Middle frontal gyrus (tissue), 1 donor: ENCODE data around the gene MRM2.

ENCODE experiments used
- DNase-seq: peaks from one replicate; pipeline ENCODE4 v3.0.0-alpha.2; 2015; ENCODE audit warnings: low spot score; ENCODE audit errors: extremely low spot score

The MRM2 gene

DNA sequence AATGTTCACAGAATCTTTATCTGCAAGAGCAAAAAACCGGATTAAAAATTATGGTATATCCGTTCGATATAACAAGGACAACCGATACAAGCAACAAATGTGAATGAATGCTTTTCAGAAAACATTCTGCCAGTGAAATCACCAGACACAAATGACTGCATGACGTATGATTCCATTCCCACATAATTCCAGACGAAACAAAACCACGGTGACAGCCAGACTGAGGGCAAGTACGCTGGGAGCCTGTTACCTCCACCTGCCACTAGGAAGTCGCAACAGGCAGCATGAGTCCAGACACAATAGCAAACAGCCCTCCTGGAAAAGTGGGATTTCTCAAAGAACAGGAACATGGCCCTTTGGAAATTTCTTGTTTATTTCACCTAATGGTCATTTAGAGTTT is 51.0 kb downstream of the MRM2 start:
- no peak for DNase-seq

DNA sequence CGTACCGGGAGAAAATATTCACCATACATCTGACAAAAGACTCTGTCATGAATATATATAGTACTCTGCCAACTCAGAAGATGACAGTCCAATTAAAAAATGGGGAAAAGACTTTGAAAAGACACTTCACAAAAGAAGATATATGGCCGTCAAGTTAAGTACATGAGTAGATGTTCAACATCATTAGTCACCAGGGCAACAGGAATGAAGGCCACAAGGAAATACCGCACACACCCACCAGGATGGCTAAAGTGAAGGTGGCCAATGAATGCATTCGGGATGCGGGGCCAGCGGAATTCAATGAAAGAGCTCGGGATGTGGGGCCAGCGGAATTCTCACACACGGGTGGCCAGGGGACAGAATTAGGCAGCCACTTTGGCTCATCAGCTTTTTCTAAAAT is 51.5 kb downstream of the MRM2 start:
- DNase-seq = no peak

DNA sequence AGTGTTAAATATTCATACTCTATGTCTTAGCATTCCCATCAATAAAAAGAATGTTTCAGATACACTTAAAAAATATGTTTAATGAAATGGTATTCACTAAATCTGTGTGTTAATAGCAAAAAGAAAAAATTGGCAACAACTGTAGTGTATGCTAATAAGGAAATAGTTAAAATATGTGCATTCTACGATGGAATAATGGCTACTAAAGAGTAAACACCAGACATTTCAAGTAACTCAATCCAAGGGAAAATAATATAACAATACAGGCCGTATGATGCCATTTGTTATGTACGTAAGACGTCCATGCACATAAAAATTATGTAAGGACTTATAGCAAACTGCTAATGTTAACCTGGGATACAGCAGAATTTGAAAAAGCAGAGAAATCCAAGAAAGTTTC is 55.8 kb downstream of the MRM2 start:
- DNase-seq = no peak

DNA sequence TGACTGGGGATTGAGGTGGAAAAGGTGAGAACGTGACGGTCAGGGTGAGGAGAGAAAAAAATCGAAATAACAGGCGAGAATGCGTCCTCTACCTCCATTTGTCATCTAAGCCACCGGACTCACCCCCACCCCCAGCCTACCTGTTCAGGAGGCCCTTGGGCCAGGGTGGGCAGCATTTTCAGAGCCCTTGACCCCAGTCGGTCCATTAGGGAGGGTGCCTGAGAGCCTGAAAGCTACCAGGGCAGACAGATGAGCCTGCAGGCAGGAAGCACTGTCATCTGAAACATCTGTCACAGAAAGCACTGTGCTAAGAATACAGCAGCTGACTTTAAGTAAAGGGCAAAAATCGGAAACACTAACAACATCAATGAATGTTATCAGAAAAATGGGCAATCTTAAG is 56.3 kb downstream of the MRM2 start:
- no peak for DNase-seq
